Adrenal gland (tissue), 5 donors: ENCODE measurements around the gene GTF2E1.

Source experiments
- CTCF ChIP-seq, 6 experiments: fragments of 450-650 bp in 4 of 6; fragments of 200-600 bp in 2 of 6; sonication (generic) in 1 of 6; IDR thresholded peaks; 1 replicate in 5 of 6; 2 replicates in 1 of 6; pipeline versions ENCODE4 v1.5.1 to v1.8.0; 2016 to 2021; ENCODE audit warnings: antibody characterized with exemption in 6 of 6, mild to moderate bottlenecking in 2 of 6, moderate library complexity in 1 of 6
- POLR2A ChIP-seq, 2 donors: fragments of 450-650 bp; IDR thresholded peaks; one replicate each; pipeline ENCODE4 v1.6.1; 2017; ENCODE audit warnings: antibody characterized with exemption in 2 of 2, mild to moderate bottlenecking in 2 of 2, moderate library complexity in 1 of 2
- donor health status: DM: no; HTN: no; CAD: no.

DNA sequence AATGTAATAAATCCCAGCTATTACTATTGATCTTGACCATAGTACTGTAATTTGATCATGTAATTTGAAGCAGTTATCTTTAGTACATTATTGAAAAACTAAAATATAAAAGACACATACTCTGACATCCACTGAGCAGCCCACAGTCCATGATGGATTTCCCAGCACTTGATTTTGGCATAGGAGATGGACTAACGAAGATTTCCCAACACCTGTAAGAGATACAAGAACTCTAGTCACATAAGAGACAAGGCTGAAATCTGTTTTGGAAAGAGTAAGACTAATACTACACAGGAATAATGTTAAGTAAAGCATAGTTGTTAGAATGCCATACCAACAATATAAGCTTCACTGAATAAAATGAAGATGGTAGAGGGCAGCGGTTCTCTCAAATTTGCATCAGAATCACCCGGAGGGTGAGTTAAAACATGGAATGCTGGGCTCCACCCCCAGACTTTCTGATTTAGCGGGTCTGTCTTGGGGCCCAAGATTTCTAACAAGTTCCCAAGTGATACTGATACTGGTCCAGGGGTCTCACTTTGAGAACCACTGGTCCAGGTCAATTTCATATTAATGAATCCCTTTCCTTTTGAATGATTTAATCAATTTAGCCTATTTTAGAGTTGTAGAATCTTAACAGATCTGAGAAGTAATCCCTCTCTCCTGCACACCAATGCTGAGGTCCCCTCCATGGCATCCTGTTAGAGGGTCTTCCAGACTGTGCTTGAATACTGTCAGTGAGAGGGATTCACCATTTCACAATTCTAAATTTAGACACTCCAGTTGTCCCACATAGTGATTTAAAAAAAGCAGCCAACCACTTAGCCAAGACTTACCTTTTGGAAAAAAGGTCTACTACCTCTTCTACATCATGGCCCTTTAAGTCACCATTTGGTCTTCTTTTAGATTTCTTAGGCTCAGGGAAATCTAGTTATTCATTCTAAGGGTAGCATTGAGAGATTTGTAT, 11.7 kb upstream of the GTF2E1 start:
- TF ChIP-seq CTCF (IDR thresholded peaks at IDR 0.05) (no peak), POLR2A (IDR thresholded peaks at IDR 0.05) (no peak)
